GM12865 (cell line): Measurements from ENCODE around the gene BCKDHB.
"Not testable (repeated sequence)": the region's sequence is repeated elsewhere in the genome, so short reads cannot be mapped to it uniquely, and the experiment has no call there.

Experiments used
- DNase-seq: peaks from one replicate; pipeline ENCODE4 v3.0.0; 2010; ENCODE audit warnings: low read depth
- H3K4me3 ChIP-seq: 2 replicates; pipeline ENCODE4 v1.5.1; 2011; ENCODE audit warnings: mild to moderate bottlenecking, low read depth, low read length, control low read depth
- CTCF ChIP-seq: IDR thresholded peaks from 2 replicates; pipeline ENCODE4 v1.5.1; 2011; ENCODE audit warnings: low read length, control low read depth, low read depth, inconsistent platforms; ENCODE audit not compliant: insufficient read depth; ENCODE audit errors: missing control alignments

The BCKDHB gene

GRCh38 chr6:80282913-80283554 is 176.6 kb downstream of the BCKDHB start:
- H3K4me3 ChIP-seq = no peak overlapping the region
- no peak for DNase-seq
- TF ChIP-seq CTCF = no peak

GRCh38 chr6:80287112-80287511 is 180.6 kb downstream of the BCKDHB start:
- no peak for TF ChIP-seq CTCF
- H3K4me3 ChIP-seq = no peak overlapping the region
- DNase-seq = no peak

GRCh38 chr6:80287607-80288006 is 181.1 kb downstream of the BCKDHB start:
- DNase-seq = no peak
- H3K4me3 ChIP-seq = no peak overlapping the region
- TF ChIP-seq CTCF = no peak

- H3K4me3 ChIP-seq = no peak overlapping the region
- no peak for TF ChIP-seq CTCF
- DNase-seq = no peak
Observed at GRCh38 chr6:80289727-80290126, 183.3 kb downstream of the BCKDHB start.

GRCh38 chr6:80294531-80294930 is 188.1 kb downstream of the BCKDHB start:
- DNase-seq, H3K4me3 ChIP-seq: not testable (repeated sequence)

- DNase-seq = no peak
- no peak for TF ChIP-seq CTCF
- H3K4me3 ChIP-seq = no peak overlapping the region
Observed at GRCh38 chr6:80302716-80303115, 196.2 kb downstream of the BCKDHB start.

- TF ChIP-seq CTCF = no peak
- DNase-seq = no peak
- no peak overlapping the region for H3K4me3 ChIP-seq
Observed at GRCh38 chr6:80304014-80304413, 197.5 kb downstream of the BCKDHB start.
